ENCODE results near the gene MAP3K4. TPM values are rescaled to one million over a fixed set of nuclear protein-coding genes. Genes with fewer than 3 reads are reported as not detected.

MAP3K4 gene
- total RNA-seq, 1 experiment from 2014 or later: 27.1 TPM

DNA sequence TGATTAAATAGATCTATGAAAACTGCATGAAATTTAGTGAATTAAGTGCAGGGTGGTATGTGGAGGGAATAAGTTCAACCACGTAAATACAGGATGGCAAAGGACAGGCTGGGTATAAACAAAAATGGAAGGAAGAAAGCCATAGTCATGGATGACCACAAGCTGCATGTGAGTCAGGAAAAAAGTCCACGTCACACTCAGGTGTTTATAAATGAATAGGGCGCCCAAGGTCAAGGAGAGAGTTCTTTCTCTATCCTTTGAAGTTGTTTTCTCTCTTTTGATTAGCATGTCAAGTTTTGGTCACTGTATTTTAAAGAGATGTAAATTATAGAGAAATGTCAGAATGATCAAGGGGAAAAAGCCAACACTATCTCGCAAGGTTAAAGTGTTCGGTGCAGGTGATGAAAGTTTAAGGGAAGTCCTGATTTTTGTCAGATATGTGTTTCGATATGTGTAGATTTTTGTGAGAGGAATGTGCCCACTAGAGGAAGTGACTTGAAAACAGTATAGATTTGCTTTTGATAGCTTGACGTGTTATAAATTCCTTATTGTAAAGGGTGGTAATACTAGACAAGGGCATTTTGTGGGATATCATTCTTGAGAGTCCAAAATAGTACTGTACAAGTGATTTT, 58.7 kb downstream of the MAP3K4 start:
- Histone ChIP-seq H3K27me3 (replicated peaks) (no peaks in the 10 kb centered on the region), H3K27ac (no peak overlapping the region), H3K9me3 (replicated peaks) (no peaks in the 10 kb centered on the region), H3K36me3 (peaks cover 17% of the 10 kb centered on the region), H3K4me3 (no peak overlapping the region), H3K4me1 (replicated peaks) (no peaks in the 10 kb centered on the region)
- no peak for DNase-seq (ENCODE audit: low read depth in 1 of 2, low spot score in 2 of 2)

DNA sequence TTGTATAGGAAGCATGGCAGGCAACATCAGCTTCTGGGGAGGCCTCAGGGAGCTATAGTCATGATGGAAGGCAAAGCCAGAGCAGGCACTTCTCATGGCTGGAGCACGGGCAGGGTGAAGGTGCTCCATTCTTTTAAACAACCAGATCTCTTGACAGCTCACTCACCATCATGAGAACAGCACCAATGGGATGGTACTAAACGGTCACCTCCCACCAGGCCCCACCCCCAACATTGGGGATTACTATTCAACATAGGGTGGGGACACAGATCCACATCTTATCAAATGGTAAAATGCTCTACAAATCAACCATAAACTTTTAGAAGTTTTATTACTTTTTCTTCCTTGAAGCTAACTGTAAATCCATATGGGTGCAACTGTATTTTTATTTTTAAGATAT, 61.5 kb downstream of the MAP3K4 start:
- H3K27me3 ChIP-seq (replicated peaks): no peaks in the 10 kb centered on the region
- peaks cover 17% of the 10 kb centered on the region for H3K36me3 ChIP-seq
- no peak overlapping the region for H3K27ac ChIP-seq
- H3K9me3 ChIP-seq (replicated peaks): no peaks in the 10 kb centered on the region
- no peak overlapping the region for H3K4me3 ChIP-seq
- no peaks in the 10 kb centered on the region for H3K4me1 ChIP-seq (replicated peaks)
- DNase-seq (ENCODE audit: low read depth in 1 of 2, low spot score in 2 of 2): no peak

DNA sequence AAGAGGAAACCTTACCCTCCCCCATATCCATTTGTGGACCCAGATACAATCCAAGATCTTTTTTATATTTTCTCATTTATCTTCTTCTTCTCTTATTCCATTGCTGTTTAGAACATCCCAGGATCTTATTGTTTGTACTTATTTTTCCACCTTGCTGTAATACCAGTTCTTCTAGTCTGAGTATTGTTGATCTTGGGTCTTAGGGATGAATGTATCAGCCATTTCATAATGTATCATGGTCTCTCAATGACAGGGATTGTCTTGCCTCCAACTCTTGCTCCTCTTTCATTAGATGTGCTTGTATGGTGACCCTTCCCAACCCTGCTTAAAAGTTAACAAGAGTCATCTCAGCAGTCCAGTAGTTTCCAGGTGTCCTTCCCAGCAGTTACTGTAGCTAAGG, 63.3 kb downstream of the MAP3K4 start:
- Histone ChIP-seq H3K27ac (no peak overlapping the region), H3K27me3 (replicated peaks) (no peaks in the 10 kb centered on the region), H3K36me3 (peaks cover 9% of the 10 kb centered on the region), H3K4me3 (no peak overlapping the region), H3K4me1 (replicated peaks) (no peaks in the 10 kb centered on the region), H3K9me3 (replicated peaks) (no peaks in the 10 kb centered on the region)
- DNase-seq (ENCODE audit: low read depth in 1 of 2, low spot score in 2 of 2): no peak

DNA sequence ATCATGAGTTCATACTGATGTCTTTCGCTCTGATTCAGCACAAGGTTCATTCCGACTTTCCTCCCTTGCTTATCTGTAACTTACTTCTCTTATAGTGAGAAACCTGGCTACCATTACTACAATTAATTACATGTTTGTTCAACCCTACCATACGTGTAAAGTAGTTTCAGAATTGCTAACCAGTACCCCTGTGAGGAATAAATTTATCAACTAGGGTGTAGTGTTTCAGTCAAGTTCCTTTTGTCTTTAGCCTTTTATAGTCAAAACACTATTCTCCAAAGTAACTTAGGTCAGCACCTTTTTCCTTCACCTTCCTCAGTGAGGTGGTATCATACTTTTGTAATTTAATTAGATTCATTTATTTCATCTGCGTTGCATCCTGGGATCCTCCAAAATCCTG, 64.9 kb downstream of the MAP3K4 start:
- Histone ChIP-seq H3K27me3 (replicated peaks) (no peaks in the 10 kb centered on the region), H3K36me3 (no peaks in the 10 kb centered on the region), H3K4me1 (replicated peaks) (no peaks in the 10 kb centered on the region), H3K4me3 (no peak overlapping the region), H3K9me3 (replicated peaks) (no peaks in the 10 kb centered on the region), H3K27ac (no peak overlapping the region)
- no peak for DNase-seq (ENCODE audit: low read depth in 1 of 2, low spot score in 2 of 2)

DNA sequence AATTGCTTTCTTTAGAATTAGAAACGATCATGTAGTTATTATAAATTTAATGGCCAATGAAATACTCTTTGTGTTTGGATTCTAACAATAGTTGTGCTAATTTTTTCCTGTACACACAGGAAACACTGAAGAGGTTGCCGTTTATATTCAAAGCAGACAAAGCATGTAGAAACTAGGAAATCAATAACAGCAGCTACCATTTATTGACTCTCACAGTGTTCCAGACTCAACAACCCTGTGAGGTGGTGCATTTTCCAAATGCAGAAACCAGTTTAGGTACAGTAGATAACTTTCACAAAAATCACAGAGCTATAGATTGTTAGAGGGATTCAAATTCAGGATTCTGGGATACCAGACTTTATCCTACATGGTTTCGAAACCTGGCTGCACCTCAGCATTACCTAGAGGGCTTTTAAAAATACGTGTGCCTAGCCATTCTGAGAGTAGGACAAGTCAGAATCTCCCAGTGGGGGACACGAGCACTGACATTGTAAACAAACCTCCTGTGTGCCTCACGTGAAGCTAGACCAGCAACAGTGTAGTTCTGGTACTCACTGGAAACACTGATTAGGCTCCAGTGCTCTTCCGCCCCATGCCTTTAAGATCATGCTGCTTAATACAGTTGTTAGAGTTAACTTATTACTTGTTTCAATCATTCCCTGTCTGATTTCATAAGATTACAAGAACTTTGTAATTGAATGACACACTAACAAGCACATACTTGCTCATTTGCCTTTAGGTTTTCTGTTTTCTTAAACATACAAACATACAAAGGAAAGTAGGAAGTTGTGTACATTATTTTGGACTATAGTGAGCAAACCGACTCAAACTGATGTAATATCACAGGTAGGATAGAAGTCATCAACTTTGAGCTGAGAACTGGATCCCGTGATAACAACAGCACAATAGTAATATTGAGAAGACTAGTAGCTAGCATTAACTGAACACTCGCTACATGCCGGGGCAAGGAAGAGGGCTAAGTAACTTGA, 65.8 kb downstream of the MAP3K4 start:
- Histone ChIP-seq H3K9me3 (replicated peaks) (no peaks in the 10 kb centered on the region), H3K4me3 (no peak overlapping the region), H3K36me3 (no peaks in the 10 kb centered on the region), H3K27me3 (replicated peaks) (no peaks in the 10 kb centered on the region), H3K27ac (no peak overlapping the region), H3K4me1 (replicated peaks) (no peaks in the 10 kb centered on the region)
- DNase-seq (ENCODE audit: low read depth in 1 of 2, low spot score in 2 of 2): no peak

DNA sequence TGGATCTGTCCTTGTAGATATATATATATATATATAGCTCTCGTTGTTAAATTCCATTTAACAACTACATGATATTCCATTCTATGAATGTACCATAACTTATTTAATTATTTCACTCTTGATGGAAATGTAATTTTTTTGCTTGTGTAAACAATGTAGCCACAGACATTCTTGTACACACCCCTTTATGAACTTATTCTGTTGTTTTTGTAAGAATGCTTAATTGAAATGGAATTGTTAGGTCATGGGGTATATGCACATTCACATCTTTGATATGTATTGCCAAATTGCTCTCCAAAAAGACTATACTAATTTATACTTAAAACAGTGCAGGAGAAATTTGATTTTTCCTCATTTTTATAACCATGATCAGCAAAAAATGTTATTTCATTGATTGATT, 67.2 kb downstream of the MAP3K4 start:
- Histone ChIP-seq H3K4me1 (replicated peaks) (0 out of 2 replicates have a peak, but pooled peaks cover 4% of the 10 kb centered on the region), H3K9me3 (replicated peaks) (no peaks in the 10 kb centered on the region), H3K27me3 (replicated peaks) (no peaks in the 10 kb centered on the region), H3K36me3 (0 out of 2 replicates have a peak, but pooled peaks cover 4% of the 10 kb centered on the region), H3K4me3 (no peak overlapping the region), H3K27ac (no peak overlapping the region)
- DNase-seq (ENCODE audit: low read depth in 1 of 2, low spot score in 2 of 2): no peak

DNA sequence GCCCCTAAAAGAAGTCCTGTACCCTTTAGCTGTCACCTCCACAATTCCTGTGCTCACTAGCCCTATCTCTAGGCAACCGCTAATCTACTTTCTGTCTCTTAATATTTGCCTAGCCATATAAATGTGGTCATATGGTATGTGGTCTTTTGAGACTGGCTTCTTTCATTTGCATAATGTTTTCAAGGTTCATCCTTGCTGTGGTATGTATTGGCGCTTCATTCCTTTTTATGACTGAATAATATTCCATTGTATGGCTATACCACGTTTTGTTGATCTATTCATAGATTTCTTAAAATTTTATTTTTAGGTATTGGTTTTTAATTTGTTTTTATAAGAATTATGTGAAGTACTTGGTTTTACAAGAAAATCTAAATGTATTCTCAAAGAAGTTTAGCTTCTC, 70.0 kb downstream of the MAP3K4 start:
- Histone ChIP-seq H3K36me3 (0 out of 2 replicates have a peak, but pooled peaks cover 4% of the 10 kb centered on the region), H3K9me3 (replicated peaks) (no peaks in the 10 kb centered on the region), H3K27ac (no peak overlapping the region), H3K4me3 (no peak overlapping the region), H3K4me1 (replicated peaks) (0 out of 2 replicates have a peak, but pooled peaks cover 4% of the 10 kb centered on the region), H3K27me3 (replicated peaks) (no peaks in the 10 kb centered on the region)
- no peak for DNase-seq (ENCODE audit: low read depth in 1 of 2, low spot score in 2 of 2)

DNA sequence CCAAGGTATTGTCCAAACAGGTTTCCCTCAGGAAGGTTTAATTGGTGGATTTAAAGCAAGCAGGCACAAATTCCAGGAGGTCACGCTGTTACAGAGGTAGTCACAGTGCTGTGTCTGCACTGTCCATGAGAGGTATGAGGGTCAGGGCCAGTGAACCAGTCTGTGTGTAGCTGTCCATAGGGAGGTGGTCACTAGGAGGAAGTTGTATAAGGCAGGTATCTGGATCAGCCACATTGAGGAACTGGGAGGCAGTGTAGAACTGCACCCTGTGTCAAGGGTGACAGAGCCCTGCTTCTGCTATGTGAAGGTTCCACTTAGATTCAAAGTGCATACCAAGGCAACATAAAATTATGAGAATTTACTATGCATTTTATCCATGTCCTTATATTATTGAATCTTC, 73.3 kb downstream of the MAP3K4 start:
- peaks cover 4% of the 10 kb centered on the region; the same call in 1 of the 2 replicates for H3K36me3 ChIP-seq
- no peak overlapping the region for H3K27ac ChIP-seq
- no peaks in the 10 kb centered on the region for H3K27me3 ChIP-seq (replicated peaks)
- H3K9me3 ChIP-seq (replicated peaks): no peaks in the 10 kb centered on the region
- 0 out of 2 replicates have a peak, but pooled peaks cover 4% of the 10 kb centered on the region for H3K4me1 ChIP-seq (replicated peaks)
- DNase-seq (ENCODE audit: low read depth in 1 of 2, low spot score in 2 of 2): no peak
- H3K4me3 ChIP-seq: no peak overlapping the region

DNA sequence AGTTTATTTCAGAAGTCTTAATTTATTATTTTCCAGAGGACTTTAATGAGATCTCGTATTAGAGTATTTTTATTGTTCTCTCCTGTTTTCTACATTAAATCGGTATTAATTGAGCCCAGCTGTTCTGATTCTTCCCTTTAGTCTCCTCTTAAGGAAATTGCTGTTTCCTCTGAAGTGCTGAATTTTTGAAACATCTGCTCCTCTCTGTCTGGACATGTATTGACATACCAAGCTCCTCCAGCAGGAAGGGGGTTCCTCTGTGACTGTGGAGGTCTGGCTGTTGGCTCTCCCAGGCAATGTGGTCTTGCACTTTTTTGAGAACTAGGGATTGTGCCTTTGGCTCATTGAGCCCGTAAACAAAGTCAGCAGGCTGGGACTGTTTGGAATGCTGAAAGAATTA, 74.9 kb downstream of the MAP3K4 start:
- Histone ChIP-seq H3K4me3 (no peak overlapping the region), H3K36me3 (peaks cover 14% of the 10 kb centered on the region), H3K27ac (no peak overlapping the region), H3K4me1 (replicated peaks) (0 out of 2 replicates have a peak, but pooled peaks cover 4% of the 10 kb centered on the region), H3K27me3 (replicated peaks) (no peaks in the 10 kb centered on the region), H3K9me3 (replicated peaks) (no peaks in the 10 kb centered on the region)
- no peak for DNase-seq (ENCODE audit: low read depth in 1 of 2, low spot score in 2 of 2)

DNA sequence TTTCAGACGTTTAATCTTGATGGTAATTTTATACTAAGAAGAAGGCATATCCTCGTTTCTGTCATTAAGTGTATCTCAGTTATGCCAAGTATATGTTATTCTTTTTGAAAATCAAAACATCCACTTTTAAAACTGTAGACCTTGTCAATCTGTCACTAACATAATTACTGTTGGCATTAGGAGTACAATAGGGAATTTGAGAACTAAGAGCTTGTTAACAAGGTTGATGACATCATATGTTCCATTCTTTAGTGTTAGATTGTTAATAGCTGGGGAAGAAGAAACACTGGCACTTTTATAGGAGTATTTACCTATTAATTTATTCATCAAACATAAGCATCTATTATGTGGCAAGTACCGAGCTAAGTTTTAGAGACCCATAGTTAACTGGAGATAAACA, 76.2 kb downstream of the MAP3K4 start:
- Histone ChIP-seq H3K27me3 (replicated peaks) (no peaks in the 10 kb centered on the region), H3K27ac (no peak overlapping the region), H3K36me3 (peaks cover 21% of the 10 kb centered on the region), H3K4me1 (replicated peaks) (0 out of 2 replicates have a peak, but pooled peaks cover under 1% of the 10 kb centered on the region), H3K9me3 (replicated peaks) (no peaks in the 10 kb centered on the region), H3K4me3 (no peak overlapping the region)
- DNase-seq (ENCODE audit: low read depth in 1 of 2, low spot score in 2 of 2): no peak

DNA sequence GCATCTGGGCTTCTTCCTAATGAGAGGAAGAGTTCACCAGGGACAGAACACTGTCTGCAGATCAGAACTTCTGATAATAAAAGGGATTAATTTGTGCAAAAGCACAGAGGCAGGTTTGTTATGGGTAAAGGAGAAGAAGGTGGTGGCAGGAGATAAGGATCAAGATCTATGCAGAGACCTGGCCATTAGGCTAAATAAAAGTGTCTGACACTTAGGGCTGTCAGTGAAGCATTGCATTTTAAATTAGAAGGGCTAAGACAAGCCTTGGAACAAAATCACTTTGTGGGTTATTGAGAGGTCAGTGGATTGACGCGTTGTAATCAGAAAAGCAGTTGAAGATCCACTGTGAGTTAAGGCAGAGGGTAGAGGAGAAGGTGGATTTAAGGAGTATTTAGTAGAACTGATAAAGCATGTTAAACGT, 76.8 kb downstream of the MAP3K4 start:
- Histone ChIP-seq H3K27ac (no peak overlapping the region), H3K27me3 (replicated peaks) (no peaks in the 10 kb centered on the region), H3K4me1 (replicated peaks) (no peaks in the 10 kb centered on the region), H3K9me3 (replicated peaks) (no peaks in the 10 kb centered on the region), H3K4me3 (no peak overlapping the region), H3K36me3 (peaks cover 22% of the 10 kb centered on the region)
- no peak for DNase-seq (ENCODE audit: low read depth in 1 of 2, low spot score in 2 of 2)

DNA sequence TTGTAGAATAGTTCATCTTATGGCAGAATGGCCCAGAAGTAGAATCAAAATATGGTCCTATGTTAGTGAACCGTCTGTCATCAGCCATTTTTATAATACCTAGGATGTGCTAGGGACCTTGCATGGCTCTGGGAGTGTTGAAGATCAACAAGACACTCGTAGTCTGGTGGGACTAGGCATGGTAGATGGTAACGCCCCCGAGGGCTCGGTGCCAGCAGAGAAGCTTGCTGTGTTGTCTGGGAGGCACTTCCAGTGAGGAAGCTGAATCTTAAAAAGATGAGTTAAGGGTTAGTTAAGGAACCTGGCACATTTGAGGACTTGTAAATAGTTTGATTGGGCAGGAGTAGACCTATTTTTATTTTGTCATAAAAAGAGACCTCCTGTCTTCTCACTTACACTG, 82.4 kb downstream of the MAP3K4 start:
- H3K27ac ChIP-seq: no peak overlapping the region
- H3K27me3 ChIP-seq (replicated peaks): no peaks in the 10 kb centered on the region
- H3K4me1 ChIP-seq (replicated peaks): no peaks in the 10 kb centered on the region
- DNase-seq (ENCODE audit: low read depth in 1 of 2, low spot score in 2 of 2): no peak
- H3K9me3 ChIP-seq (replicated peaks): no peaks in the 10 kb centered on the region
- H3K4me3 ChIP-seq: no peak overlapping the region
- peaks cover 46% of the 10 kb centered on the region for H3K36me3 ChIP-seq

DNA sequence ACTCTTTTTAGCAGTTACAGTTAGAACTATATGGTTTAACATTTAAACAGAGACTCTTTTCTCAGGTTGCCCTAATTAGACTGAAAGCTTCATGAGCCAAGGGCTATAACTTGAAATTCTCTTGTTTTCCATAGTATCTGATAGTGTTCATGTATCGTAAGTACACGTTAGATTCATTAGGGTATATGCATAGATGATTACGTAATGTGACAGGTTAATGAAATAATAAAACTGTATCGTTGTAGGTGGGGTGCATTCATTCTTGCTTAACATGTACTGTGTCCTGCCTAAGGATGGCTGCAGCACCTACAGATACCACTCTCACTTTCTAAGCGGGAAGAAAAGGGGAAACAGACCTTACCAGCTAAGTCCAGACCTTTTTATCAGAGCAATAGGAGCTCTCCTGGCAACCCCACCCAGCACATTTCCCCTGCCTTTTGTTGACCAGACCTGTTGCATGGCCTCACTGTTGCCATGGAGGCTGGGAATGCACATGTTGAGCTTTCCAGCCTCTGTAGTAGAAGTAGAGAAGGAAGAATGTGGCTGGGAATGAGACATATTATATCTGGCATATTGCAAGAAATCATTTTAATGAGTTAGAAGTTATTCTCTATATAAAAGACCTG, 83.0 kb downstream of the MAP3K4 start:
- H3K36me3 ChIP-seq: peaks cover 50% of the 10 kb centered on the region
- H3K4me3 ChIP-seq: no peak overlapping the region
- no peak for DNase-seq (ENCODE audit: low read depth in 1 of 2, low spot score in 2 of 2)
- H3K9me3 ChIP-seq (replicated peaks): no peaks in the 10 kb centered on the region
- peaks cover 4% of the 10 kb centered on the region for H3K4me1 ChIP-seq (replicated peaks)
- no peak overlapping the region for H3K27ac ChIP-seq
- H3K27me3 ChIP-seq (replicated peaks): no peaks in the 10 kb centered on the region

Data from SJSA1 (cell line).